DND-41 (cell line): Measurements from ENCODE around the gene HNRNPLL.

ENCODE experiments used
- ATAC-seq: fragments of 200-7000 bp; cut with Tn5 transposase; 3 replicates; pipeline ENCODE4 v1.9.1; 2021; ENCODE audit warnings: low read depth; ENCODE audit not compliant: insufficient read depth
- DNase-seq: peaks from one replicate; pipeline ENCODE4 v3.0.0-alpha.2; 2020
- H2AFZ ChIP-seq: 2 replicates; pipeline ENCODE4 v1.6.0; 2012; ENCODE audit warnings: low read depth, low read length
- H3K27ac ChIP-seq: 2 replicates; pipeline ENCODE4 v1.5.1; 2012; ENCODE audit warnings: low read length, inconsistent platforms
- H3K27me3 ChIP-seq: fragments of 200-600 bp; sonication (generic); 2 replicates; pipeline ENCODE4 v1.6.0; 2012; ENCODE audit warnings: low read length, mild to moderate bottlenecking, inconsistent platforms; ENCODE audit not compliant: insufficient read depth, poor library complexity
- H3K36me3 ChIP-seq: 2 replicates; pipeline ENCODE4 v1.5.1; 2012; ENCODE audit warnings: low read length, inconsistent platforms; ENCODE audit not compliant: insufficient read depth
- H3K4me1 ChIP-seq: 2 replicates; pipeline ENCODE4 v1.5.1; 2012; ENCODE audit warnings: mild to moderate bottlenecking, low read length; ENCODE audit not compliant: insufficient read depth
- H3K4me2 ChIP-seq: 2 replicates; pipeline ENCODE4 v1.6.0; 2012; ENCODE audit warnings: mild to moderate bottlenecking, moderate library complexity, low read length, inconsistent platforms; ENCODE audit not compliant: insufficient read depth
- H3K4me3 ChIP-seq, 2 experiments: fragments of 200-600 bp in 1 of 2; shearing (Covaris generic) in 1 of 2; 2 replicates each; pipeline ENCODE4 v1.5.1; 2012 to 2016; ENCODE audit warnings: inconsistent platforms in 2 of 2, low read length in 2 of 2, mild to moderate bottlenecking in 2 of 2, low read depth in 1 of 2, moderate library complexity in 1 of 2
- H3K79me2 ChIP-seq: 2 replicates; pipeline ENCODE4 v1.6.0; 2012; ENCODE audit warnings: low read length, inconsistent platforms; ENCODE audit not compliant: insufficient read depth
- H3K9ac ChIP-seq: 2 replicates; pipeline ENCODE4 v1.6.0; 2012; ENCODE audit warnings: low read depth, mild to moderate bottlenecking, inconsistent platforms, low read length, moderate library complexity
- H3K9me3 ChIP-seq: 2 replicates; pipeline ENCODE4 v1.5.1; 2012; ENCODE audit warnings: low read length, moderate library complexity, mild to moderate bottlenecking, inconsistent platforms; ENCODE audit not compliant: insufficient read depth, severe bottlenecking
- H4K20me1 ChIP-seq: 2 replicates; pipeline ENCODE4 v1.6.0; 2012; ENCODE audit warnings: low read length; ENCODE audit not compliant: insufficient read depth
- EZH2 ChIP-seq: IDR thresholded peaks from 3 replicates; pipeline ENCODE4 v1.6.1; 2012; ENCODE audit warnings: borderline replicate concordance, low read depth, mild to moderate bottlenecking, moderate library complexity, low read length, inconsistent platforms; ENCODE audit not compliant: severe bottlenecking
- TF ChIP-seq, protein P1 (sequence below): IDR thresholded peaks from 2 replicates; pipeline ENCODE4 v1.5.1; 2012; ENCODE audit warnings: borderline replicate concordance, low read length, moderate library complexity, mild to moderate bottlenecking; ENCODE audit not compliant: poor library complexity, severe bottlenecking; ENCODE audit errors: extremely low read depth

The HNRNPLL gene

DNA sequence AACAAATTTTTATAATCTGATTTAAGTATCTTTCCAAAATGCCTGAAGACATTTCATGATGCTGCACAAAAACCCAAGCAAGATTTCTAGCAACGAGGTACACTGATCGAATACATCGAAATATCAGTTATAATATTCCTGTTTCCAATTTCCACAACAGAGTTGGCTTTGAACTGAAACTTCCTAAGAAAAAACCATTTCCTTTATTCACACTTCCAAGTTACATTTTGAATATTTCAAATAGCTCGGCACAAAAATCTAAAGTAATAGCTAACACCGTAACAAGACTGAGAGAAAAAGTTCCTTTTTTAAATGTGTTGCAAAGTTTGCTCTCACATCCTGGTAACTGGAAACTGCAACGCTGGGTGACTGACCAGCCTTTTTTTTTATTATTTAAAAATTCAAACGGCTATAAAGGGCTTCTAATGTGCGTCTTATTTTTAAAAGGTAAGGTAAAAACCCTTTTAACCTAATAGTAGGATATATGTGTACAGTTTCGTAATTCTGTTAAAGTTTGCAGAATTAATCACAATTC lies 1.7 kb downstream of the HNRNPLL start:
- H2AFZ ChIP-seq: no peak overlapping the region
- peak overlapping the region; percentile 96 for H3K9ac ChIP-seq
- H4K20me1 ChIP-seq: peaks cover 39% of the 10 kb centered on the region
- TF ChIP-seq, protein P1, sequence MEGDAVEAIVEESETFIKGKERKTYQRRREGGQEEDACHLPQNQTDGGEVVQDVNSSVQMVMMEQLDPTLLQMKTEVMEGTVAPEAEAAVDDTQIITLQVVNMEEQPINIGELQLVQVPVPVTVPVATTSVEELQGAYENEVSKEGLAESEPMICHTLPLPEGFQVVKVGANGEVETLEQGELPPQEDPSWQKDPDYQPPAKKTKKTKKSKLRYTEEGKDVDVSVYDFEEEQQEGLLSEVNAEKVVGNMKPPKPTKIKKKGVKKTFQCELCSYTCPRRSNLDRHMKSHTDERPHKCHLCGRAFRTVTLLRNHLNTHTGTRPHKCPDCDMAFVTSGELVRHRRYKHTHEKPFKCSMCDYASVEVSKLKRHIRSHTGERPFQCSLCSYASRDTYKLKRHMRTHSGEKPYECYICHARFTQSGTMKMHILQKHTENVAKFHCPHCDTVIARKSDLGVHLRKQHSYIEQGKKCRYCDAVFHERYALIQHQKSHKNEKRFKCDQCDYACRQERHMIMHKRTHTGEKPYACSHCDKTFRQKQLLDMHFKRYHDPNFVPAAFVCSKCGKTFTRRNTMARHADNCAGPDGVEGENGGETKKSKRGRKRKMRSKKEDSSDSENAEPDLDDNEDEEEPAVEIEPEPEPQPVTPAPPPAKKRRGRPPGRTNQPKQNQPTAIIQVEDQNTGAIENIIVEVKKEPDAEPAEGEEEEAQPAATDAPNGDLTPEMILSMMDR: no peak
- TF ChIP-seq EZH2: no peak
- peaks cover 7% of the 10 kb centered on the region; the same call in 1 of the 2 replicates for H3K36me3 ChIP-seq
- ATAC-seq (no peak), DNase-seq (no peak)
- H3K4me2 ChIP-seq: peak overlapping the region; percentile 82
- H3K4me1 ChIP-seq: peaks cover 49% of the 10 kb centered on the region
- no peaks in the 10 kb centered on the region for H3K9me3 ChIP-seq
- no peaks in the 10 kb centered on the region for H3K27me3 ChIP-seq
- peak overlapping the region; percentile 87 to 94 for H3K4me3 ChIP-seq
- peaks cover 68% of the 10 kb centered on the region for H3K79me2 ChIP-seq
- peak overlapping the region; percentile 94 for H3K27ac ChIP-seq

DNA sequence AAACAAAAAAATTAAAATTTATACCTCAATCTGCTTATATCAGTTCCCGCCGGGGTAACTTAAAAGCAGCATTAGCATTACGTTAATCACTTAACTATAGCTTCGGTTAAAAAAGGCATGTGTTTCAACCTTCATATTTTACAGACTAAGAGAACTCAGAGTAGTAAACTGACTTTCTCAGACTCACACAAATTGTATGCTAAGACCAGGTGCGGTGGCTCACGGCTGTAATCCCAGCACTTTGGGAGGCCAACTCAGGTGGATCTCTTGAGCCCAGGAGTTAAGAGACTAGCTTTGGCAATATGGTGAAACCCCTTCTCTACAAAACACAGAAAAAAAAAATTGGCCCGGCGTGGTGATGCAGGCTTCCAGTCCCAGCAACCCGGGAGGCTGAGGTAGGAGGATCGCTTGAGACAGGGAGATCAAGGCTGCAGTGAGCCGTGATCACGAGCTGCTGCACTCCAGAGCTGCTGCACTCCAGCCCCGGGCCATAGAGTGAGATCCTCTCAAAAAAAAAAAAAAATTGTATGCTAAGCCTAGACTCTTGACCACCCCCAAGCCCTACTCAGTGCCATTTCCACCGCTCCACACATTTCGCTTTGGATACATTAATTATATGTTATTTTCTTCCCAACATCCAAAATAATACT lies 2.4 kb downstream of the HNRNPLL start:
- no peaks in the 10 kb centered on the region for H3K27me3 ChIP-seq
- DNase-seq: peak; percentile 48
- H2AFZ ChIP-seq: no peak overlapping the region
- H3K4me3 ChIP-seq: peak overlapping the region; percentile 87 to 94; a peak in 3 of 4 replicates
- H3K79me2 ChIP-seq: peaks cover 74% of the 10 kb centered on the region
- peaks cover 39% of the 10 kb centered on the region for H4K20me1 ChIP-seq
- TF ChIP-seq EZH2: no peak
- TF ChIP-seq, protein P1: no peak
- no peak for ATAC-seq
- peaks cover 7% of the 10 kb centered on the region; the same call in 1 of the 2 replicates for H3K36me3 ChIP-seq
- peak overlapping the region; percentile 82 for H3K4me2 ChIP-seq
- H3K4me1 ChIP-seq: peaks cover 49% of the 10 kb centered on the region
- peak overlapping the region; percentile 13; the same call in 1 of the 2 replicates for H3K27ac ChIP-seq
- no peaks in the 10 kb centered on the region for H3K9me3 ChIP-seq
- peak overlapping the region; percentile 96 for H3K9ac ChIP-seq

DNA sequence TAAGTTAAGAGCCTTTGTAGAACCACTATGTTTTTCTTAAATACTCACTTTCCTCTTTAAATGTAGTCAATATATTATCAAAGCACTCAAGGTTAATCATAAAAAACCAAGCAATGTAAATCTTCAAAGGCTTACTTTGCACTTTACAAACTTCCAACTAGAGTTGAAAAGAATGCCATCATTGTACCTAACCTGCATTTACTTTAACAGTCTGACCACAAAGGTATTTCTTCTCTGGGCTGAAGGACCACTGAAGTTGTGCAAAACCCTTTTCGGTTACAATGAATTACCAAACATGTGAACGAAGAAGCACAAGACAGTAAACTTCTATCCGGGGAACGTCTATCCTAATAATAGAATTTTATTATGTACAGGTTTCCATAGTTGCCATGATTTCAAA lies 3.0 kb downstream of the HNRNPLL start:
- peaks cover 81% of the 10 kb centered on the region for H3K79me2 ChIP-seq
- TF ChIP-seq, protein P1: no peak
- TF ChIP-seq EZH2: no peak
- H3K9ac ChIP-seq: peak overlapping the region; percentile 96; the same call in 1 of the 2 replicates
- no peaks in the 10 kb centered on the region for H3K27me3 ChIP-seq
- peaks cover 39% of the 10 kb centered on the region for H4K20me1 ChIP-seq
- DNase-seq (no peak), ATAC-seq (no peak)
- H3K9me3 ChIP-seq: no peaks in the 10 kb centered on the region
- H3K4me3 ChIP-seq: peak overlapping the region in 1 of 2 experiments; percentile 87; a peak in 1 of 4 replicates
- H3K4me1 ChIP-seq: peaks cover 49% of the 10 kb centered on the region
- no peak overlapping the region for H2AFZ ChIP-seq
- H3K36me3 ChIP-seq: peaks cover 10% of the 10 kb centered on the region
- no peak overlapping the region for H3K27ac ChIP-seq
- peak overlapping the region; percentile 82 for H3K4me2 ChIP-seq
